Thyroid gland (tissue), 4 donors: ENCODE results near the gene EXTL2.

ENCODE experiments used
- CTCF ChIP-seq, 6 experiments: fragments of 200-600 bp in 3 of 6; fragments of 450-650 bp in 3 of 6; sonication (generic) in 3 of 6; IDR thresholded peaks; one replicate each; pipeline ENCODE4 v1.5.1; 2016 to 2019; ENCODE audit warnings: antibody characterized with exemption in 6 of 6, mild to moderate bottlenecking in 2 of 6, inconsistent platforms in 1 of 6, moderate library complexity in 1 of 6
- POLR2A ChIP-seq, 2 donors: fragments of 450-650 bp; IDR thresholded peaks; one replicate each; pipeline ENCODE4 v1.6.1; 2017; ENCODE audit warnings: antibody characterized with exemption in 2 of 2, mild to moderate bottlenecking in 2 of 2, moderate library complexity in 1 of 2

GRCh38 chr1:100882698-100883097 lies 11.9 kb downstream of the EXTL2 start:
- no peak for TF ChIP-seq CTCF (IDR thresholded peaks at IDR 0.05)
- no peak for TF ChIP-seq POLR2A (IDR thresholded peaks at IDR 0.05)
